Dendritic cell treated with granulocyte-macrophage colony-stimulating factor and Interleukin-4, amounts not matched to agents 40 ng/mL and 50 ng/mL, for 4 days (primary cell): ENCODE measurements around the gene NTPCR.
"Not testable (repeated sequence)": the region's sequence is repeated elsewhere in the genome, so short reads cannot be mapped to it uniquely, and the experiment has no call there.

Source experiments
- H3K27ac Mint-ChIP-seq: one replicate; pipeline ENCODE4 v1.8.0; 2022; ENCODE audit warnings: mild to moderate bottlenecking, mixed read lengths
- H3K27me3 Mint-ChIP-seq: one replicate; pipeline ENCODE4 v1.8.0; 2022; ENCODE audit warnings: mild to moderate bottlenecking, mixed read lengths
- H3K36me3 Mint-ChIP-seq: one replicate; pipeline ENCODE4 v1.8.0; 2022; ENCODE audit warnings: low read depth, mixed read lengths
- H3K4me1 Mint-ChIP-seq: one replicate; pipeline ENCODE4 v1.8.0; 2022; ENCODE audit warnings: low read depth, mixed read lengths
- H3K4me3 Mint-ChIP-seq: one replicate; pipeline ENCODE4 v1.8.0; 2022; ENCODE audit warnings: mild to moderate bottlenecking, moderate library complexity, mixed read lengths
- H3K9me3 Mint-ChIP-seq: one replicate; pipeline ENCODE4 v1.8.0; 2022; ENCODE audit warnings: mixed read lengths
- intact Hi-C: fragments of 100-400 bp; cut with micrococcal nuclease; formaldehyde crosslinking; loops from one replicate; pipeline ENCODE4 v1.15.0; 2022

NTPCR gene

GRCh38 chr1:232990176-232991128 is 40.0 kb downstream of the NTPCR start:
- H3K4me1 Mint-ChIP-seq, result no peaks in the 10 kb centered on the region
- intact Hi-C loops, result no loop called here
- peaks cover 16% of the 10 kb centered on the region for H3K36me3 Mint-ChIP-seq

GRCh38 chr1:232991238-232991637 is 40.8 kb downstream of the NTPCR start:
- Mint-ChIP-seq H3K27me3 (no peaks in the 10 kb centered on the region), H3K36me3 (peaks cover 16% of the 10 kb centered on the region), H3K9me3 (peaks cover 14% of the 10 kb centered on the region), H3K4me1 (no peaks in the 10 kb centered on the region), H3K27ac (no peak overlapping the region), H3K4me3 (no peak overlapping the region)
- intact Hi-C loops, result no loop called here

More at GRCh38 chr1:232990176-232991128, 40.0 kb downstream of the NTPCR start:
- Mint-ChIP-seq H3K4me3 (no peak overlapping the region), H3K9me3 (peaks cover 14% of the 10 kb centered on the region), H3K27ac (no peak overlapping the region), H3K27me3 (no peaks in the 10 kb centered on the region)

- Mint-ChIP-seq H3K4me1 (no peaks in the 10 kb centered on the region), H3K36me3 (peaks cover 16% of the 10 kb centered on the region), H3K27ac (no peak overlapping the region)
Measured at GRCh38 chr1:232992227-232992626, 41.8 kb downstream of the NTPCR start.

GRCh38 chr1:232993555-232993954 is 43.1 kb downstream of the NTPCR start:
- H3K36me3 Mint-ChIP-seq, result peaks cover 29% of the 10 kb centered on the region
- no peak overlapping the region for H3K27ac Mint-ChIP-seq
- H3K4me1 Mint-ChIP-seq, result no peaks in the 10 kb centered on the region
- H3K9me3 Mint-ChIP-seq, result peaks cover 14% of the 10 kb centered on the region
- no peak overlapping the region for H3K4me3 Mint-ChIP-seq
- H3K27me3 Mint-ChIP-seq, result no peaks in the 10 kb centered on the region
- intact Hi-C loops, result no loop called here

More at GRCh38 chr1:232992227-232992626, 41.8 kb downstream of the NTPCR start:
- intact Hi-C loops, result no loop called here
- Mint-ChIP-seq H3K9me3 (peaks cover 14% of the 10 kb centered on the region), H3K4me3 (no peak overlapping the region), H3K27me3 (no peaks in the 10 kb centered on the region)

- Mint-ChIP-seq H3K4me1 (no peaks in the 10 kb centered on the region), H3K27me3 (no peaks in the 10 kb centered on the region), H3K27ac (no peak overlapping the region), H3K36me3 (peaks cover 33% of the 10 kb centered on the region), H3K4me3 (no peak overlapping the region), H3K9me3 (peaks cover 14% of the 10 kb centered on the region)
- intact Hi-C loops, result no loop called here
Measured at GRCh38 chr1:232995189-232995588, 44.8 kb downstream of the NTPCR start.

GRCh38 chr1:232996143-232996542 is 45.7 kb downstream of the NTPCR start:
- no peak overlapping the region for H3K4me3 Mint-ChIP-seq
- H3K4me1 Mint-ChIP-seq, result no peaks in the 10 kb centered on the region
- peaks cover 38% of the 10 kb centered on the region for H3K36me3 Mint-ChIP-seq
- intact Hi-C loops, result no loop called here
- H3K27ac Mint-ChIP-seq, result no peak overlapping the region
- H3K27me3 Mint-ChIP-seq, result no peaks in the 10 kb centered on the region
- peaks cover 14% of the 10 kb centered on the region for H3K9me3 Mint-ChIP-seq

- Mint-ChIP-seq H3K27me3 (no peaks in the 10 kb centered on the region), H3K9me3 (peaks cover 11% of the 10 kb centered on the region), H3K36me3 (peaks cover 36% of the 10 kb centered on the region), H3K27ac (no peak overlapping the region), H3K4me3 (no peak overlapping the region), H3K4me1 (no peaks in the 10 kb centered on the region)
- intact Hi-C loops, result no loop called here
Measured at GRCh38 chr1:232998138-232998537, 47.7 kb downstream of the NTPCR start.

GRCh38 chr1:232998646-232999045 is 48.2 kb downstream of the NTPCR start:
- intact Hi-C loops, result no loop called here
- Mint-ChIP-seq H3K4me1 (no peaks in the 10 kb centered on the region), H3K4me3 (no peak overlapping the region), H3K27ac (no peak overlapping the region), H3K36me3 (peaks cover 31% of the 10 kb centered on the region), H3K27me3 (no peaks in the 10 kb centered on the region), H3K9me3 (peaks cover 5% of the 10 kb centered on the region)

- Mint-ChIP-seq H3K27me3 (no peaks in the 10 kb centered on the region), H3K36me3 (peaks cover 22% of the 10 kb centered on the region), H3K9me3 (no peaks in the 10 kb centered on the region), H3K4me3 (no peak overlapping the region), H3K27ac (no peak overlapping the region), H3K4me1 (no peaks in the 10 kb centered on the region)
- intact Hi-C loops, result no loop called here
Measured at GRCh38 chr1:232999956-233000625, 49.7 kb downstream of the NTPCR start.

- H3K36me3 Mint-ChIP-seq, H3K27ac Mint-ChIP-seq, H3K9me3 Mint-ChIP-seq, H3K4me3 Mint-ChIP-seq, H3K4me1 Mint-ChIP-seq, H3K27me3 Mint-ChIP-seq, intact Hi-C loops: not testable (repeated sequence)
Measured at GRCh38 chr1:233003638-233004037, 53.2 kb downstream of the NTPCR start.

- Mint-ChIP-seq H3K27ac (no peak overlapping the region), H3K27me3 (no peaks in the 10 kb centered on the region), H3K4me1 (no peaks in the 10 kb centered on the region), H3K9me3 (no peaks in the 10 kb centered on the region), H3K4me3 (no peak overlapping the region), H3K36me3 (peaks cover 9% of the 10 kb centered on the region)
- intact Hi-C loops, result no loop called here
Measured at GRCh38 chr1:233004451-233004850, 54.0 kb downstream of the NTPCR start.

- no peak overlapping the region for H3K4me3 Mint-ChIP-seq
- no peaks in the 10 kb centered on the region for H3K9me3 Mint-ChIP-seq
- H3K27me3 Mint-ChIP-seq, result no peaks in the 10 kb centered on the region
- peaks cover 5% of the 10 kb centered on the region for H3K36me3 Mint-ChIP-seq
- no peak overlapping the region for H3K27ac Mint-ChIP-seq
- no peaks in the 10 kb centered on the region for H3K4me1 Mint-ChIP-seq
- intact Hi-C loops, result no loop called here
Measured at GRCh38 chr1:233005156-233005555, 54.7 kb downstream of the NTPCR start.

GRCh38 chr1:233005703-233006102 is 55.3 kb downstream of the NTPCR start:
- no peaks in the 10 kb centered on the region for H3K9me3 Mint-ChIP-seq
- H3K27ac Mint-ChIP-seq, result no peak overlapping the region
- no peaks in the 10 kb centered on the region for H3K4me1 Mint-ChIP-seq
- H3K27me3 Mint-ChIP-seq, result no peaks in the 10 kb centered on the region
- H3K4me3 Mint-ChIP-seq, result no peak overlapping the region
- no peaks in the 10 kb centered on the region for H3K36me3 Mint-ChIP-seq
- intact Hi-C loops, result no loop called here

- H3K9me3 Mint-ChIP-seq, result no peaks in the 10 kb centered on the region
- H3K27me3 Mint-ChIP-seq, result no peaks in the 10 kb centered on the region
- no peak overlapping the region for H3K4me3 Mint-ChIP-seq
- intact Hi-C loops, result no loop called here
- H3K36me3 Mint-ChIP-seq, result no peaks in the 10 kb centered on the region
- H3K27ac Mint-ChIP-seq, result no peak overlapping the region
- no peaks in the 10 kb centered on the region for H3K4me1 Mint-ChIP-seq
Measured at GRCh38 chr1:233006108-233006507, 55.7 kb downstream of the NTPCR start.
